NT2/D1 (cell line): Measurements from ENCODE around the gene ZDHHC9.

ENCODE experiments used
- YY1 ChIP-seq: IDR thresholded peaks from 2 replicates; pipeline ENCODE4 v1.6.1; 2011; ENCODE audit not compliant: insufficient read length, insufficient read depth
- ZNF274 ChIP-seq: IDR thresholded peaks from 2 replicates; pipeline ENCODE4 v1.6.1; 2011; ENCODE audit warnings: mild to moderate bottlenecking, low read depth, low read length

DNA sequence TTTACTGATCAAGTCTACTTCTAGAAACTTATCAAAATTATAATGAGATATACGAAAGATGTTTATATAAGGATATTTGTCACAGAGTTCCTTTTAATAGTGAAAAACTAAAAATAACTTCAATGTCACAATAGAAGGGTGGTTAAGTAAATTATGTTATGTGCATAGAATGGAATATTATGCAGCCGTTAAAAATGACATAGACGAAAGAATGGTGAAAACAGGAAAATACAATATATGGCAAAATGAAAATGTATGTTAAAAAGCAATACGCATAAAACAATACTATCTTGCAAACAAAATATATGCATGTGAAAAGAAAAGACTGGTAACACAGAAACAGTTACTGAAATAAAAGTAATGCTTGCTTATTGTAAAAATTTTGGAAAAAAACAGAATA, 19.1 kb downstream of the ZDHHC9 start:
- TF ChIP-seq YY1: no peak
- TF ChIP-seq ZNF274: no peak
